ACC112 (cell line): ENCODE results near the gene ANXA11.

Experiments used
- H2AFZ ChIP-seq: fragments of 200-600 bp; sonication (generic); one replicate; pipeline ENCODE4 v1.6.0; 2017; ENCODE audit warnings: antibody characterized with exemption, low read length; ENCODE audit not compliant: unreplicated experiment
- H3K27ac ChIP-seq: fragments of 200-600 bp; sonication (generic); 2 replicates; pipeline ENCODE4 v1.5.1; 2014; ENCODE audit warnings: low read depth, mild to moderate bottlenecking, antibody characterized with exemption, low read length, moderate library complexity
- H3K27me3 ChIP-seq: fragments of 200-600 bp; sonication (generic); 2 replicates; pipeline ENCODE4 v1.6.1; 2014; ENCODE audit warnings: mild to moderate bottlenecking, antibody characterized with exemption, low read length, moderate library complexity, mixed read lengths; ENCODE audit not compliant: insufficient read depth
- H3K36me3 ChIP-seq: fragments of 200-600 bp; sonication (generic); 2 replicates; pipeline ENCODE4 v1.6.1; 2016; ENCODE audit warnings: mild to moderate bottlenecking, antibody characterized with exemption, low read length, moderate library complexity, mixed read lengths; ENCODE audit not compliant: insufficient read depth
- H3K4me1 ChIP-seq: fragments of 200-600 bp; sonication (generic); one replicate; pipeline ENCODE4 v1.6.1; 2016; ENCODE audit warnings: low read length, mixed read lengths; ENCODE audit not compliant: insufficient read depth, unreplicated experiment, control insufficient read depth
- H3K4me3 ChIP-seq: fragments of 200-600 bp; sonication (generic); 2 replicates; pipeline ENCODE4 v1.5.1; 2014; ENCODE audit warnings: mild to moderate bottlenecking, low read depth, low read length
- H3K79me2 ChIP-seq: fragments of 200-600 bp; sonication (generic); one replicate; pipeline ENCODE4 v1.6.0; 2016; ENCODE audit warnings: low read length; ENCODE audit not compliant: control insufficient read depth, unreplicated experiment, insufficient read depth

The ANXA11 gene

GRCh38 chr10:80165173-80165572, 40.2 kb downstream of the ANXA11 start:
- peaks cover 45% of the 10 kb centered on the region for H3K4me1 ChIP-seq
- H3K27me3 ChIP-seq: no peaks in the 10 kb centered on the region
- no peak overlapping the region for H3K4me3 ChIP-seq
- no peak overlapping the region for H2AFZ ChIP-seq
- peaks cover 6% of the 10 kb centered on the region for H3K79me2 ChIP-seq
- peak overlapping the region; percentile 78; the same call in 1 of the 2 replicates for H3K27ac ChIP-seq
- H3K36me3 ChIP-seq: peaks cover 19% of the 10 kb centered on the region

- Histone ChIP-seq H3K79me2 (peaks cover 6% of the 10 kb centered on the region), H3K36me3 (peaks cover 24% of the 10 kb centered on the region), H3K4me1 (peaks cover 45% of the 10 kb centered on the region), H3K27ac (peak overlapping the region; percentile 78; the same call in 1 of the 2 replicates), H2AFZ (no peak overlapping the region), H3K4me3 (no peak overlapping the region), H3K27me3 (no peaks in the 10 kb centered on the region)
Observed at GRCh38 chr10:80164596-80164995, 40.7 kb downstream of the ANXA11 start.

- H3K4me1 ChIP-seq: peaks cover 51% of the 10 kb centered on the region
- H3K79me2 ChIP-seq: peaks cover 6% of the 10 kb centered on the region
- no peak overlapping the region for H2AFZ ChIP-seq
- H3K27ac ChIP-seq: peak overlapping the region; percentile 35; the same call in 1 of the 2 replicates
- no peak overlapping the region for H3K4me3 ChIP-seq
- peaks cover 24% of the 10 kb centered on the region for H3K36me3 ChIP-seq
- H3K27me3 ChIP-seq: no peaks in the 10 kb centered on the region
Observed at GRCh38 chr10:80163741-80164341, 41.5 kb downstream of the ANXA11 start.

- Histone ChIP-seq H3K27me3 (no peaks in the 10 kb centered on the region), H2AFZ (no peak overlapping the region), H3K79me2 (peaks cover 6% of the 10 kb centered on the region), H3K4me1 (peaks cover 58% of the 10 kb centered on the region), H3K4me3 (no peak overlapping the region), H3K27ac (no peak overlapping the region), H3K36me3 (peaks cover 40% of the 10 kb centered on the region)
Observed at GRCh38 chr10:80161321-80162083, 43.8 kb downstream of the ANXA11 start.

- H3K36me3 ChIP-seq: peaks cover 40% of the 10 kb centered on the region
- H3K27ac ChIP-seq: no peak overlapping the region
- H3K4me1 ChIP-seq: peaks cover 58% of the 10 kb centered on the region
- peaks cover 6% of the 10 kb centered on the region for H3K79me2 ChIP-seq
- no peak overlapping the region for H3K4me3 ChIP-seq
- no peak overlapping the region for H2AFZ ChIP-seq
- H3K27me3 ChIP-seq: no peaks in the 10 kb centered on the region
Observed at GRCh38 chr10:80160361-80161320, 44.7 kb downstream of the ANXA11 start.

- Histone ChIP-seq H3K4me1 (peaks cover 57% of the 10 kb centered on the region), H3K27me3 (no peaks in the 10 kb centered on the region), H3K79me2 (no peaks in the 10 kb centered on the region), H3K27ac (peak overlapping the region; percentile 65), H3K36me3 (peaks cover 40% of the 10 kb centered on the region), H3K4me3 (no peak overlapping the region), H2AFZ (no peak overlapping the region)
Observed at GRCh38 chr10:80159166-80159873, 46.0 kb downstream of the ANXA11 start.

- H3K27me3 ChIP-seq: no peaks in the 10 kb centered on the region
- no peak overlapping the region for H3K4me3 ChIP-seq
- no peak overlapping the region for H2AFZ ChIP-seq
- H3K79me2 ChIP-seq: no peaks in the 10 kb centered on the region
- H3K27ac ChIP-seq: peak overlapping the region; percentile 65
- peaks cover 52% of the 10 kb centered on the region for H3K4me1 ChIP-seq
- H3K36me3 ChIP-seq: peaks cover 40% of the 10 kb centered on the region
Observed at GRCh38 chr10:80158598-80159127, 46.7 kb downstream of the ANXA11 start.

GRCh38 chr10:80158126-80158525, 47.2 kb downstream of the ANXA11 start:
- peak overlapping the region; percentile 54 for H3K27ac ChIP-seq
- no peak overlapping the region for H3K4me3 ChIP-seq
- no peaks in the 10 kb centered on the region for H3K27me3 ChIP-seq
- H3K4me1 ChIP-seq: peaks cover 46% of the 10 kb centered on the region
- peaks cover 43% of the 10 kb centered on the region for H3K36me3 ChIP-seq
- no peaks in the 10 kb centered on the region for H3K79me2 ChIP-seq
- H2AFZ ChIP-seq: no peak overlapping the region

- Histone ChIP-seq H3K4me3 (no peak overlapping the region), H2AFZ (no peak overlapping the region), H3K27me3 (no peaks in the 10 kb centered on the region), H3K4me1 (peaks cover 42% of the 10 kb centered on the region), H3K79me2 (no peaks in the 10 kb centered on the region), H3K36me3 (peaks cover 38% of the 10 kb centered on the region), H3K27ac (no peak overlapping the region)
Observed at GRCh38 chr10:80157561-80157960, 47.8 kb downstream of the ANXA11 start.

GRCh38 chr10:80156216-80156615, 49.1 kb downstream of the ANXA11 start:
- peak overlapping the region; percentile 80 for H3K27ac ChIP-seq
- H3K36me3 ChIP-seq: peaks cover 33% of the 10 kb centered on the region; the same call in 1 of the 2 replicates
- H3K27me3 ChIP-seq: no peaks in the 10 kb centered on the region
- no peak overlapping the region for H2AFZ ChIP-seq
- peaks cover 42% of the 10 kb centered on the region for H3K4me1 ChIP-seq
- H3K79me2 ChIP-seq: no peaks in the 10 kb centered on the region
- no peak overlapping the region for H3K4me3 ChIP-seq
